DND-41 (cell line): Measurements from ENCODE around the gene CHRM3.

Experiments used
- CTCF ChIP-seq: IDR thresholded peaks from 2 replicates; pipeline ENCODE4 v1.5.1; 2012; ENCODE audit warnings: borderline replicate concordance, low read length, moderate library complexity, mild to moderate bottlenecking; ENCODE audit not compliant: poor library complexity, severe bottlenecking; ENCODE audit errors: extremely low read depth
- EZH2 ChIP-seq: IDR thresholded peaks from 3 replicates; pipeline ENCODE4 v1.6.1; 2012; ENCODE audit warnings: borderline replicate concordance, low read depth, mild to moderate bottlenecking, moderate library complexity, low read length, inconsistent platforms; ENCODE audit not compliant: severe bottlenecking

- TF ChIP-seq CTCF (no peak), EZH2 (no peak)
Observed at GRCh38 chr1:239422818-239423217, 36.5 kb downstream of the CHRM3 start.
